SU-DHL-6 (cell line): ENCODE data around the gene CMBL.

Source experiments
- H2AFZ ChIP-seq: fragments of 200-600 bp; sonication (generic); 2 replicates; pipeline ENCODE4 v1.6.1; 2014; ENCODE audit warnings: low read depth, mild to moderate bottlenecking, moderate library complexity, mixed read lengths, antibody characterized with exemption, low read length; ENCODE audit not compliant: severe bottlenecking
- H3F3A ChIP-seq: fragments of 200-600 bp; shearing (Covaris generic); 2 replicates; pipeline ENCODE4 v1.6.0; 2016; ENCODE audit warnings: antibody characterized with exemption, mild to moderate bottlenecking; ENCODE audit not compliant: insufficient read depth
- H3K27ac ChIP-seq: fragments of 200-600 bp; sonication (generic); 2 replicates; pipeline ENCODE4 v1.5.1; 2016; ENCODE audit warnings: low read depth, mild to moderate bottlenecking, low read length, moderate library complexity, mixed read lengths
- H3K27me3 ChIP-seq: fragments of 200-600 bp; sonication (generic), shearing (Covaris generic); 2 replicates; pipeline ENCODE4 v1.6.0; 2014; ENCODE audit warnings: mild to moderate bottlenecking, low read length
- H3K36me3 ChIP-seq: fragments of 200-600 bp; sonication (generic); 2 replicates; pipeline ENCODE4 v1.6.1; 2014; ENCODE audit warnings: mild to moderate bottlenecking, low read length, mixed read lengths
- H3K4me2 ChIP-seq: fragments of 300-600, 200-600 bp; shearing (Covaris generic), sonication (generic); 2 replicates; pipeline ENCODE4 v1.6.0; 2014; ENCODE audit warnings: low read length, low read depth, mild to moderate bottlenecking; ENCODE audit not compliant: poor library complexity, severe bottlenecking
- H3K4me3 ChIP-seq: fragments of 200-600 bp; sonication (generic); 2 replicates; pipeline ENCODE4 v1.5.1; 2014; ENCODE audit warnings: antibody characterized with exemption, low read length, mild to moderate bottlenecking, mixed read lengths; ENCODE audit not compliant: insufficient read depth, poor library complexity, severe bottlenecking
- H3K79me2 ChIP-seq: fragments of 200-600 bp; sonication (generic); 2 replicates; pipeline ENCODE4 v1.6.1; 2014; ENCODE audit warnings: mild to moderate bottlenecking, low read length, moderate library complexity; ENCODE audit not compliant: insufficient read depth
- H3K9ac ChIP-seq: fragments of 200-600 bp; sonication (generic); 2 replicates; pipeline ENCODE4 v1.7.0; 2014; ENCODE audit warnings: mild to moderate bottlenecking, low read length
- H3K9me2 ChIP-seq: fragments of 200-600 bp; sonication (generic); replicated peaks from 2 replicates; pipeline ENCODE4 v1.6.1; 2014; ENCODE audit warnings: low read length; ENCODE audit not compliant: insufficient read depth
- H3K9me3 ChIP-seq: fragments of 200-600 bp; sonication (generic); 2 replicates; pipeline ENCODE4 v1.6.1; 2014; ENCODE audit warnings: low read length, mixed read lengths; ENCODE audit not compliant: insufficient read depth
- H4K20me1 ChIP-seq: fragments of 200-600 bp; sonication (generic); 2 replicates; pipeline ENCODE4 v1.6.1; 2014; ENCODE audit warnings: low read depth, mild to moderate bottlenecking, antibody characterized with exemption, low read length, moderate library complexity, mixed read lengths
- CTCF ChIP-seq: fragments of 200-600 bp; sonication (generic); IDR thresholded peaks from one replicate; pipeline ENCODE4 v1.5.1; 2017; ENCODE audit warnings: antibody characterized with exemption, mild to moderate bottlenecking, low read length, moderate library complexity; ENCODE audit not compliant: insufficient read depth, poor library complexity, severe bottlenecking
- EZH2phosphoT487 ChIP-seq: fragments of 200-600 bp; sonication (generic), shearing (Covaris generic); conservative IDR thresholded peaks from 2 replicates; pipeline ENCODE4 v1.6.1; 2018; ENCODE audit warnings: mild to moderate bottlenecking, antibody characterized with exemption, low read length, moderate library complexity, mixed read lengths

Gene CMBL

DNA sequence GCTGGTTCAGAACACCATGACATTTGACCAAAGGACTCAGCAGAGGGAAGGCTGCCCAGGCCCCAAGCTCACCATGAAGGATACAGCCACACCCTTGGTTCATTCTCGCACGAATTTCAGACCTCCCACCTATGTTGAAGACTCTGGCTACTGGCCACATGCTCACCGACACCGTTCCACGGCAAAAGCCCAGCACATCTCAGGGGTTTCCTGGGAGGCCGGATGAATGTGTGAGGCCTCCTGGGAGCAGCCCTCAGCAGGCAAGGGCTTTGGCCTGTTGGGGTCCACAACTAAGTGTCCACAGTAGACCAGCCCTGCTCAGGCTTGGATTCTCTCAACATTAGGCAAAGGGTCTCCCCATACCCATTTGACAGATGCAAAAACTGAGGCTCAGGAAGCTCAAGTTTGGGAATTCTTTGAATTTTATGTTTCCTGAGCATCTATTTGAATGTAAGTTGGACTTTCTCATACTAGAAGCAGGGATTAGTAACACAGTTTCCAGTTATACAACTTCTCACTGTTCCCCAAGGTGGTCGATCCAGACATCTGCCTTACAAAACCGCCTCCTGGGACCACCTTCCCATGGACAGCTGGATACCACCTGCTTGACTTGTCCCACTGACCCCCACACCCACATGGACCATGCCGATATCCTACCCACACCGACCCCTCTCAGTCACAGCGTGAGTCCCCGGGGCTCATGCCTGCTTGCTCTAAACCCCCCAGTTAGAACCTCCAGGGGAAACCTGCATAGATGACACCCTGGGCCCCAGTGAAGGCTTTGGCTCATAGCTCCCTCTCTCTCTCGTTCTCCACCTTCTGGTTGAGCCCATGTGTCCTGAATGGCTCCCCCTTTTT, 29.7 kb downstream of the CMBL start:
- H3K27ac ChIP-seq, result no peak overlapping the region
- H3K9me2 ChIP-seq, result no peaks in the 10 kb centered on the region
- no peak for TF ChIP-seq CTCF
- TF ChIP-seq EZH2phosphoT487, result no peak
- H3K9me3 ChIP-seq, result no peaks in the 10 kb centered on the region
- H3F3A ChIP-seq, result no peaks in the 10 kb centered on the region
- H3K27me3 ChIP-seq, result no peaks in the 10 kb centered on the region
- no peak overlapping the region for H3K4me3 ChIP-seq
- no peaks in the 10 kb centered on the region for H3K79me2 ChIP-seq
- no peaks in the 10 kb centered on the region for H3K36me3 ChIP-seq
- H3K4me2 ChIP-seq, result no peak overlapping the region
- no peak overlapping the region for H3K9ac ChIP-seq
- H4K20me1 ChIP-seq, result no peaks in the 10 kb centered on the region
- no peak overlapping the region for H2AFZ ChIP-seq

GRCh38 chr5:10276691-10277090, 31.0 kb downstream of the CMBL start:
- Histone ChIP-seq H3K27me3 (no peaks in the 10 kb centered on the region), H3K79me2 (no peaks in the 10 kb centered on the region), H3K4me2 (no peak overlapping the region), H3F3A (no peaks in the 10 kb centered on the region), H3K9me2 (no peaks in the 10 kb centered on the region), H3K36me3 (no peaks in the 10 kb centered on the region), H3K4me3 (no peak overlapping the region), H3K27ac (no peak overlapping the region), H2AFZ (no peak overlapping the region), H3K9me3 (no peaks in the 10 kb centered on the region), H3K9ac (no peak overlapping the region), H4K20me1 (no peaks in the 10 kb centered on the region)
- TF ChIP-seq EZH2phosphoT487 (no peak), CTCF (no peak)

- no peaks in the 10 kb centered on the region for H3K27me3 ChIP-seq
- no peaks in the 10 kb centered on the region for H3K9me3 ChIP-seq
- H3K4me2 ChIP-seq, result no peak overlapping the region
- H3K79me2 ChIP-seq, result no peaks in the 10 kb centered on the region
- H3K9me2 ChIP-seq, result no peaks in the 10 kb centered on the region
- H4K20me1 ChIP-seq, result no peaks in the 10 kb centered on the region
- H3K36me3 ChIP-seq, result no peaks in the 10 kb centered on the region
- H3F3A ChIP-seq, result no peaks in the 10 kb centered on the region
- no peak overlapping the region for H2AFZ ChIP-seq
- H3K4me3 ChIP-seq, result no peak overlapping the region
- H3K9ac ChIP-seq, result no peak overlapping the region
- no peak for TF ChIP-seq CTCF
- H3K27ac ChIP-seq, result no peak overlapping the region
These were observed 31.7 kb downstream of the CMBL start for GRCh38 chr5:10275991-10276390.
